ENCODE measurements around the gene APCDD1L.
"Not testable (repeated sequence)": the region's sequence is repeated elsewhere in the genome, so short reads cannot be mapped to it uniquely, and the experiment has no call there.

Gene APCDD1L

DNA sequence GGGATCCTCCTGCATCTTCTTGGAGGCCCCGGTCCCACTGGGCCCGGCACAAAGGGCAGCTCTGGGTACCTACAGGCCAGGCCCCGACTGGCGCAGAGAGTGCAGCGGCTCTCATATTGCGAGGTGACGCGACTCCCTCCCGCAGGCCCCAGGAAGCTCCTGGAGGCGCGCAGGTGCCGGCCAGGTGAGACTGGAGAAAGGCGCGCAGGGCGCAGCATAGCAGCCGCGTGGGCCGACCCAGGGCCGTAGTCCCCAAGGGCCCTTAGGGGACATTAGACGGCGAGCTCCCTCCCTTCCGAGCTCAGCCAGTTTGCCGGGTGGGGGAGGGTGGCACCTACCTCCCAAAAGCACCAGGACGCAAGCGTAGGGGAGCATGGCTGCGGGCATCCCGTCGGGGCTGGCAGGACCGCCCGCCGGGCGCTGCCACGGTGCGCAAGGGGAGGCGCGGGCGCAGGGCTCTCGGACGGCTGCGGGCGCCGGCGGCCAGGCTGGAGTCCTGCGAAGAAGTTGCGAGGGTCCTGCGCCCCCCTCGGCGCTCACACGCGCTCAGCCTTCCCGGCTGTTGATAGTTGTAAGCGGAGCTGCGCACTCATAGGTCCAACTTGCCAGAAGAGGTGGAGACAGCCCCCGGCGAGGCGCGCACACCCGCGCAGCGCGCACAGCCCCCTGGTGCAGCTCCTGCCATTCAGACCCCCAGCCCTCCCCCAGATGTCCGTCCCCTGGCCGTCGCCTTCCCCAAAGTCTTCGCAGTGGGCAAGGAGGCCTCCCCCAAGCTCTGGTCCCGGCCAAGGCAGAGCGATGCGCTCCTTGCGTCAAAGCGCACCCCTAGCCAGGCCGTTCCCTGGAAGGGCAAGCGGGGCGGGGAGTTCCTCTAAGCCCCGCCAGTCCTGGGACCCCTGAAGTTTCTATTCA lies 622 bp downstream of the APCDD1L start:
- no peak overlapping the region for H3K4me3 Mint-ChIP-seq
- no peak overlapping the region for H3K27ac Mint-ChIP-seq

DNA sequence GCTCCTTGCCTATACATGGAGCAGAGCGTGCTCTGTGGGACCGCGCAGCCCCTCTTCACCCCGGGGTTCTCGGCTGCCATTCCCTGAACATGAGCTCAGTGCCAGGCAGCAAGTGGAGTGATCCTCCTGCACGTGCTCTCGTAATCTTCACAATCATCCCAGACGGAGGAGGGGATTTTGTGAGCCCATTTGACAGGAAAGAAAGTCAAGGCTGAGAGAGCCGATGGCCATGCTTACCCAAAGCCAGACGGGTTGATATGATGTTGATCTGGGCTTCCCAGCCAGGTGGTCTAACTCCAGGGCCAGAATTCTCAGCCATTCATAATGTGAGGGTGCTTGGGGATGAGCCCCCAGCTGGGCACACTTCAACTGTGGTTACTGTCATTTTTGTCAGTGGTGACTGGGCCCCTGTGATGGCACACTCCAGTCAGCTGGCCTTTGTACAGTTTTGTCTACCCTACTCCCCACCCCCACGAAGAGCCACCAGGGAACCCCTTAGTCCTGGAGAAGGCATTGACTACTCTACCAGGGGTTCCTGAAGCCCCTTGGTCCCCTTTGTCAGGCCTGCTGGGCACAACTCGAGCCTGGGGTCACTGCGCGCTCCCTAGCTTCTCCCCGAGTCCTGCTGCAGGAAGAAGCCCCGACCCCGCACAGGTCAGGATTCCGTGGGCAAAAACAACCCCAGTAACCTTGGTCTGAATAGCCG lies 1.5 kb downstream of the APCDD1L start:
- Mint-ChIP-seq H3K4me3 (no peak overlapping the region), H3K4me1 (ENCODE audit: low read depth in 2 of 2) (peaks cover 0 to 5% of the 10 kb centered on the region in 2 donors), H3K9me3 (no peaks in the 10 kb centered on the region), H3K27ac (no peak overlapping the region), H3K36me3 (ENCODE audit: insufficient read depth) (no peaks in the 10 kb centered on the region), H3K27me3 (peaks cover 60 to 63% of the 10 kb centered on the region in 2 donors)
- DNase-seq (no peak), ATAC-seq (replicated peaks) (no peak)

More for the DNA sequence above, 622 bp downstream of the APCDD1L start:
- peaks cover 0 to 5% of the 10 kb centered on the region in 2 donors for H3K4me1 Mint-ChIP-seq (ENCODE audit: low read depth in 2 of 2)
- peaks cover 60 to 66% of the 10 kb centered on the region in 2 donors for H3K27me3 Mint-ChIP-seq
- H3K9me3 Mint-ChIP-seq = no peaks in the 10 kb centered on the region
- DNase-seq (no peak), ATAC-seq (replicated peaks) (no peak)
- no peaks in the 10 kb centered on the region for H3K36me3 Mint-ChIP-seq (ENCODE audit: insufficient read depth)

DNA sequence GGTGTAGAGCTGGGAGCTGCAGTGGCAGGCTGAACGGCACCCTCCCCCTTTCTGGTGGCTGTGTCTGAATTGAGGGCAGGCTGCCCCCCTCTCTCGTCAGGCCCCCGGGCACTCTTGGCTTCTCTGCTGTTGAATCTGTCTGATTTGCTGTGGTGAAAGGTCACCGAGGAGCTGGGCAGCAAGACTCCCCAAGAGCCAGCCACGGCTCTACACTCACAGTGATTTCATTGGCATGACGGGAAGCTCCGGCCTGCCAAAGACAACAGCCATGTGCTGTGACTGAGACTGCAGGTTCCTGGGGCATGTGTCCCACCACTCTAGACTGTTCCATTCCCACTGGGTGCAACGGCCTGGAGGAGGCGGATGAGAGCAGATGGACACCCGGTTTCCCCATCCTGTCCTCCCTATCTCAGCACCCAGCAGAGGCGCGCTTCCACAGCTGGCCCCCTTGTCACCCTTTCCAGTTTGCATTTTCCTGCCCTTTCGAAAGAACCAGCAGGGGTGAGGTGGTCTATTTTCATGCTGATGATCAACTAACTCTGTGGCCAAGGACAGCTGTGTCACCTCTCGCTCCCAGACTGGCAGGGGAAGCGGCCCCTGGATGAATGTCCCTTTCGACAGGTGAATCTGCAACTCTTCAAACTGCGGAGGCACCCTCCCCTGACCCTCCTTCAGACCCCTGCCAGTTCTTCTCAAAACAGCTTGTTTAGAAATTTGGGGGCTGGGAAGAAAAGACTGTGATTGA lies 2.2 kb downstream of the APCDD1L start:
- Mint-ChIP-seq H3K4me3 (no peak overlapping the region), H3K36me3 (ENCODE audit: insufficient read depth) (no peaks in the 10 kb centered on the region), H3K4me1 (ENCODE audit: low read depth in 2 of 2) (peaks cover 0 to 5% of the 10 kb centered on the region in 2 donors), H3K9me3 (no peaks in the 10 kb centered on the region), H3K27me3 (peaks cover 54 to 55% of the 10 kb centered on the region in 2 donors), H3K27ac (no peak overlapping the region)
- ATAC-seq (replicated peaks) (no peak), DNase-seq (no peak)

DNA sequence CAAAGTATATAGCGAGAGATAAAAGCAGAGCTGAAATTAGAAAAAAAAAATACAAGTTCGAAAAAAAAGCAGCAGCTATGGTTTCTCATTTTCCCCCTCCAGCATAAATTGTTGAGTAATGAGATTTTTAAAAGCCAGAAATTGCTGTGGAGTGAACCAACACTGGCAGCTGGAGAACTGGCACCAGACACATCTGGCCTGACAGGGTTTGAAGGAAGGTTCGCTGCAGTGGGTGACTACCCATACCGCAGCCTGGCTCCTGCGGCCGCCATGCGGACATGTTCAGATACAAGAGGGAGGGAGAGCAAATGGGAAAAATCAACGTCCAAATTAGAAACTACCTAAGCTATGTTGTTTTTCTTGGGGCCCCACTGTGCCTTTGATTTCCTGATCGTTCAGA lies 3.3 kb downstream of the APCDD1L start:
- H3K27ac Mint-ChIP-seq = no peak overlapping the region
- no peaks in the 10 kb centered on the region for H3K36me3 Mint-ChIP-seq (ENCODE audit: insufficient read depth)
- no peak for DNase-seq
- no peak overlapping the region for H3K4me3 Mint-ChIP-seq
- peaks cover 44% of the 10 kb centered on the region in 2 donors for H3K27me3 Mint-ChIP-seq
- no peaks in the 10 kb centered on the region for H3K9me3 Mint-ChIP-seq
- ATAC-seq (replicated peaks) = no peak
- H3K4me1 Mint-ChIP-seq (ENCODE audit: low read depth in 2 of 2) = peaks cover 0 to 5% of the 10 kb centered on the region in 2 donors

DNA sequence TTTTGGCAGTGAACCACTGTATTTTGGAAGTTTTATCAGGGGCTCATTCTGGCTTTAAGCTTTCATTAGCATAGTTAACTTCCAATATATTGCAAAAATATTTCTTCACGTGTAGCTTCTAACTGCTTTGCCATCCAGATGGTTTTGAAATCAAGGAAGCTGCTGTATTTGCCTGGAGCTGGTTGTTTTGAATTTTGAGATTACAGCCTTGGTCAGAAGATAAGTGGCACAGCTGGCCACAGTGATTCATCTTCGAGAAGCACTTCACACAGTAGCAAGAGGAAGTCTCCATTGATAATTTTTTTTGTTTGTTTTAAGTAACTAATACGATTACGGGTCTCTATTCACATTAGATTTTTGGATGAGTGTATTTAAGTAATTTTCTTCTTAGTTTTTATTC lies 3.8 kb downstream of the APCDD1L start:
- Mint-ChIP-seq H3K36me3 (ENCODE audit: insufficient read depth) (no peaks in the 10 kb centered on the region), H3K27me3 (peaks cover 41% of the 10 kb centered on the region in 2 donors), H3K4me3 (no peak overlapping the region), H3K4me1 (ENCODE audit: low read depth in 2 of 2) (peaks cover 0 to 5% of the 10 kb centered on the region in 2 donors), H3K27ac (no peak overlapping the region), H3K9me3 (peaks cover 0 to under 1% of the 10 kb centered on the region in 2 donors)
- ATAC-seq (replicated peaks) (no peak), DNase-seq (no peak)

DNA sequence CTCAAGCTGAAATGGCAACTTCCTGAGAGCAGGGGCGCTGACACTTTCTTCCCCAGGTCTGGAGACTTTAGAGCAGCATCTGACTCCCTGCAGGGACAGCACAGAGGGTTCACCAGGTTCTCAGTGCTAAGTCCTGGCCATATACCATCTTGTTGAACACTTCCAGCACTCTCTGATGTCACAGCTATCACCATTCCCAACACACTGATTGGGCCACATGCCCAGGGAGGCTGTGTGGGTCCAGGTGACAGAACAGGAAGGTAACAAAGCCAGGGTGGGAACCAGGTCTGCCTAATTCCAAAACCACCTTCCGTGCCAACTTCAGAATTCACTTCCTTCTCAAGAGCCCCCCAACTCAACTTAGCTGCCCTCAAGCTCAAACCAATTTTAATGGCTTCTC lies 4.3 kb downstream of the APCDD1L start:
- Mint-ChIP-seq H3K4me1 (ENCODE audit: low read depth in 2 of 2) (peaks cover 0 to 5% of the 10 kb centered on the region in 2 donors), H3K36me3 (ENCODE audit: insufficient read depth) (no peaks in the 10 kb centered on the region), H3K27me3 (peaks cover 41% of the 10 kb centered on the region in 2 donors), H3K9me3 (peaks cover 0 to 5% of the 10 kb centered on the region in 2 donors), H3K27ac (no peak overlapping the region), H3K4me3 (no peak overlapping the region)
- DNase-seq (no peak), ATAC-seq (replicated peaks) (no peak)

DNA sequence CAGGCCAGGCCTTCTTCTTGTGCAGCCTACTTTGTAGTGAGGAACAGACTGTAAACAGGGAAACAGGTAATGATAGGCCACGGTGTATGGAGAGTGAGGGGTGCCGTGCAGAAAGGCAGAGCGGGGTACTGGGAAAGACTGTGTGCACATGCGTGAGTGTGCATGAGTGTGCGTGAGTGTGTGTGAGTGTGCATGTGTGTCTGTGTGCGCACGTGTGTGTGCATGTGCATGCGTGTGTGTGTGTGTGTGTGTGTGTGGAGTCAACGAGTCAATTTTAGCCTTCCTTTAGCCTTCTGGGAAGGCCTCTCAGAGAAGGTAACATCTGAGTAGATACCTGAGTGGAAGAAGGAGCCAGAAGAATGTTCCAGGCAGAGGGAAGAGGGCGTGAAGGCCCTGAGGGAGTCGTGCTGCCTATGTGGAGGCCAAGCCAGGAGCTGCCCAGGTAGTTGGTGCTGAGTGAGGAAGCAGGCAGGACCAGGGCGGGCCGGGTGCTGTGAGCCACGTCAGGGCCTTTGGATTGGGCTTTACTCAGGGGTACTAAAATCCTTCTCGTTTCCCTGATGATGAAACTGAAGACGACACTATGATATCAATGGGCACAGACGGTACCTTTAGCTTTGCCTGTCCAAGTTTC lies 6.3 kb downstream of the APCDD1L start:
- Mint-ChIP-seq H3K4me1 (ENCODE audit: low read depth in 2 of 2) (no peaks in the 10 kb centered on the region), H3K4me3 (no peak overlapping the region), H3K9me3 (peaks cover 1 to 12% of the 10 kb centered on the region in 2 donors), H3K27ac (no peak overlapping the region), H3K27me3 (peaks cover 34 to 35% of the 10 kb centered on the region in 2 donors), H3K36me3 (ENCODE audit: insufficient read depth) (no peaks in the 10 kb centered on the region)
- ATAC-seq (replicated peaks) (no peak), DNase-seq (no peak)

DNA sequence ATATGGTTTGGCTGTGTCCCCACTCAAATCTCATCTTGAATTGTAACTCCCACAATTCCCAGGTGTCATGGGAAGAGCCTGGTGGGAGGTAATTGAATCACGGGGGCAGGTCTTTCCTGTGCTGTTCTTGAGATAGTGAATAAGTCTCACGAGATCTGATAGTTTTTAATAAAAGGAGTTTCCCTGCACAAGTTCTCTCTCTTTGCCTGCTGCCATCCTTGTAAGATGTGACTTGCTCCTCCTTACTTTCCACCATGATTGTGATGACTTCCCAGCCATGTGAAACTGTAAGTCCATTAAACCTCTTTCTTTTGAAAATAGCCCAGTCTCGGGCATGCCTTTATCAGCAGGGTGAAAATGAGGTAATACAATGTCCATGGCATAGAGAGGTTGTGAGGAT lies 8.2 kb downstream of the APCDD1L start:
- H3K36me3 Mint-ChIP-seq (ENCODE audit: insufficient read depth); DNase-seq; H3K4me1 Mint-ChIP-seq (ENCODE audit: low read depth in 2 of 2); H3K27ac Mint-ChIP-seq; H3K4me3 Mint-ChIP-seq; ATAC-seq (replicated peaks): not testable (repeated sequence)
- Mint-ChIP-seq H3K27me3 (peaks cover 16 to 20% of the 10 kb centered on the region in 2 donors), H3K9me3 (peaks cover 1 to 12% of the 10 kb centered on the region in 2 donors)

DNA sequence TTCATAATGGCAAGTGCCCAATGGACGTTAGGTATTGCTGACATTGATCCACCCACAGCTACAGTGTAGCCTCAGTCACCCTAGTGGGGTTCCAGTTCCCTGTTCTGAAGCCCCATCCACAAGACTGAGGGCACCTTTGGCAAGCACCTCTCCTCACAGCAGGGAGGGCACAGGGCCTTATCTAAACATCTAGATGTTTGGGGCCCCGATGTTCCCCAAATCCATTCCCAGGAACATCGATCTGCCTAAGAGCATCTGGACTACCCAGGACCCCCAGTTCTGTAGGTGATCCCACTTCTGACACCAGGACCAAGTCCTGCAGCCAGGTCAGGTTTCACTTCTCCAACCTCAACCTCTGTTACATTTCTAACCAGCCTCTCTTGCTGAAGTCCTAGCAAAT lies 10.6 kb downstream of the APCDD1L start:
- Mint-ChIP-seq H3K27me3 (peaks cover 13 to 39% of the 10 kb centered on the region in 2 donors), H3K36me3 (ENCODE audit: insufficient read depth) (no peaks in the 10 kb centered on the region), H3K4me3 (no peak overlapping the region), H3K9me3 (peaks cover 1 to 12% of the 10 kb centered on the region in 2 donors), H3K27ac (no peak overlapping the region), H3K4me1 (ENCODE audit: low read depth in 2 of 2) (no peaks in the 10 kb centered on the region)
- ATAC-seq (replicated peaks) (no peak), DNase-seq (no peak)

DNA sequence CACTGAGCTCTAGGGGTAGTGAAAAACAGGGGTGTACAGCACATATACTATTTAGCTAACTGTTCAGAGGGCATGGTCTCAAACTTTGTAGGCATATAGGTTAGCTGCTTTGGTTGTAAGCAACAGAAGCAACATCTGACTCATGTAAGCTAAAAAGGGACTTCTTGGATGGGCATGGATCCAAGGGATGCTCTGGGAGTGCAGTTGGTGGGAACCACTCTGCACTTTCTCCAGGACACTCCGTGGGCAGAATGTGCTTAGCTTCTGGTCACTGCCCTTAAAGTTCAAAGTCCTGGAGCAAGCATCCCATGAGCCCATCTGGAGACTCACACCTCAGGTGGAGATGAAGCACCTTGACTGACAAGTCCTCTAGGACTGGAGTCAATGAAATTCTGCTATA lies 11.5 kb downstream of the APCDD1L start:
- DNase-seq (no peak), ATAC-seq (replicated peaks) (no peak)
- no peaks in the 10 kb centered on the region for H3K36me3 Mint-ChIP-seq (ENCODE audit: insufficient read depth)
- H3K4me1 Mint-ChIP-seq (ENCODE audit: low read depth in 2 of 2) = no peaks in the 10 kb centered on the region
- H3K4me3 Mint-ChIP-seq = no peak overlapping the region
- H3K9me3 Mint-ChIP-seq = peaks cover 1 to 12% of the 10 kb centered on the region in 2 donors
- no peak overlapping the region for H3K27ac Mint-ChIP-seq
- H3K27me3 Mint-ChIP-seq = peaks cover 18 to 39% of the 10 kb centered on the region in 2 donors

DNA sequence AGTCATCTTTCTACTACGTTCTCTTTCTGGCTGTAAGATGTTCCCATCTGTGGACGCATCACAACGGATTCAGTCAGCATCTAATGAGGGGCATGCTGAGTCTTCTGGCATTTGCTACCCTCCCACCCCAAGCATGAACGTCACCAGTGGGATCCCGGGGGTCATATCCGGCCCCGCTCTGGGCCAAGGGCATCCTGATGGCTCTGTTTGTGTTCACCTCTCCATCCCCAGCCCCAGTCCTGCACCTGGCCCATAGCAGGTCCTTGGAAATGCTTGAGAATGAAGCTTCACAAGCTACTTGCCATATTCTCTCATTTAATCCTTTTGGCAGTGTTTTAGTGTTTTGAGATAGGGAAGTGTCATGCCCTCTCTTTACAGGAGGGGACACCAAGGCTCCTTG lies 14.9 kb downstream of the APCDD1L start:
- Mint-ChIP-seq H3K4me1 (ENCODE audit: low read depth in 2 of 2) (no peaks in the 10 kb centered on the region), H3K4me3 (no peak overlapping the region), H3K27ac (no peak overlapping the region), H3K9me3 (peaks cover 0 to 1% of the 10 kb centered on the region in 2 donors), H3K36me3 (ENCODE audit: insufficient read depth) (no peaks in the 10 kb centered on the region), H3K27me3 (peaks cover 8 to 34% of the 10 kb centered on the region in 2 donors)
- ATAC-seq (replicated peaks) (no peak), DNase-seq (no peak)

DNA sequence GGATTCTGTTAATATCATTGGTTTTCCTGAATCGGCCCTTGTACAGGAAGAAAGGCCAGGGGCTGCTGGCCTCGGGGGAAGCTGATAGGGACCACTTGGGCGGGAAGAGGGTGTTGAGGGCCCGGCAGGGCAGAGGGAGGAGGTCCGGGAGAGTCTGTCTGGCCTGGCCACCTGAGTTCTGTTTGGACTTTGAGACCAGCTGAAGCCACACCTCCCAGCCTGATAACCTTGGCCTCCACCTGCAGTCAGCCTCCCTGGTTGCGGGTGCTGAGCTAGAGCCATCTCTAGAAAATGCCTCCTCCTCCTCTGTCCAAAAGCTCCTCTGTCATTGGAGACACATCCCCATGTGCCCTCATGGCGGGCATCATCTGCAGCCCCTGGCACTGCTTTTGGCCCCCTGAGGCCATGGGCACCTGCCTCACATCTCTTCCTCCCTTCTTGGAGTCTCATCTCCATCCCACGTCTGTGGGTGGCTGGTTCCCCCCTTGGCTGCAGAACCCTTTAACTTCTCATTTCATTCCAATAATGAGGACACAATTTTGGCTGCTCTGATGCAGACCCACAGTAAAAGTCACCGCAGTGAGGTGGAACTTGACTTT lies 16.6 kb downstream of the APCDD1L start:
- H3K36me3 Mint-ChIP-seq (ENCODE audit: insufficient read depth) = no peaks in the 10 kb centered on the region
- no peak overlapping the region for H3K27ac Mint-ChIP-seq
- H3K9me3 Mint-ChIP-seq = no peaks in the 10 kb centered on the region
- DNase-seq (no peak), ATAC-seq (replicated peaks) (no peak)
- H3K4me1 Mint-ChIP-seq (ENCODE audit: low read depth in 2 of 2) = no peaks in the 10 kb centered on the region
- H3K27me3 Mint-ChIP-seq = peaks cover 8 to 33% of the 10 kb centered on the region in 2 donors
- no peak overlapping the region for H3K4me3 Mint-ChIP-seq

Measured in effector memory CD8-positive, alpha-beta T cell (primary cell).